Trophoblast cell (in vitro differentiated cells and primary cell): ENCODE data around the gene AURKA.

Experiments
- DNase-seq, 2 donors: peaks; one replicate each; pipeline ENCODE4 v3.0.0-alpha.2; 2016
- H2AFZ ChIP-seq: 2 replicates; pipeline ENCODE4 v1.6.1; 2013; ENCODE audit warnings: low read length, moderate library complexity, mild to moderate bottlenecking; ENCODE audit not compliant: insufficient read depth, poor library complexity
- H2AK5ac ChIP-seq: 2 replicates; pipeline ENCODE4 v1.6.1; 2013; ENCODE audit warnings: mild to moderate bottlenecking, low read length
- H2BK120ac ChIP-seq: 2 replicates; pipeline ENCODE4 v1.6.1; 2013; ENCODE audit warnings: low read length, mild to moderate bottlenecking, moderate library complexity; ENCODE audit not compliant: insufficient read depth, poor library complexity
- H2BK12ac ChIP-seq: 2 replicates; pipeline ENCODE4 v1.6.1; 2013; ENCODE audit warnings: mild to moderate bottlenecking, low read length, moderate library complexity
- H2BK5ac ChIP-seq: 2 replicates; pipeline ENCODE4 v1.6.1; 2013; ENCODE audit warnings: low read length, low read depth, moderate library complexity, mild to moderate bottlenecking; ENCODE audit not compliant: poor library complexity
- H3K14ac ChIP-seq: 2 replicates; pipeline ENCODE4 v1.6.1; 2013; ENCODE audit warnings: mild to moderate bottlenecking, low read length
- H3K18ac ChIP-seq: 2 replicates; pipeline ENCODE4 v1.6.1; 2013; ENCODE audit warnings: mild to moderate bottlenecking, low read length
- H3K23ac ChIP-seq: 2 replicates; pipeline ENCODE4 v1.6.1; 2013; ENCODE audit warnings: low read length
- H3K27ac ChIP-seq: 2 replicates; pipeline ENCODE4 v1.5.1; 2013; ENCODE audit warnings: low read depth, mild to moderate bottlenecking, inconsistent platforms, low read length, moderate library complexity
- H3K27me3 ChIP-seq: 2 replicates; pipeline ENCODE4 v1.6.1; 2013; ENCODE audit warnings: inconsistent platforms, mild to moderate bottlenecking, low read length, moderate library complexity; ENCODE audit not compliant: insufficient read depth
- H3K36me3 ChIP-seq, 2 experiments: 1 replicate in 1 of 2; 2 replicates in 1 of 2; pipeline ENCODE4 v1.6.1; 2013; ENCODE audit warnings: low read length in 2 of 2, mild to moderate bottlenecking in 2 of 2, moderate library complexity in 1 of 2; ENCODE audit not compliant: insufficient read depth in 2 of 2, control insufficient read depth in 1 of 2
- H3K4ac ChIP-seq: 2 replicates; pipeline ENCODE4 v1.6.1; 2013; ENCODE audit warnings: low read depth, mild to moderate bottlenecking, low read length, moderate library complexity
- H3K4me1 ChIP-seq, 2 experiments: 1 replicate in 1 of 2; 2 replicates in 1 of 2; pipeline ENCODE4 v1.6.1; 2013; ENCODE audit warnings: low read length in 2 of 2, mild to moderate bottlenecking in 2 of 2, moderate library complexity in 1 of 2; ENCODE audit not compliant: insufficient read depth in 2 of 2, control insufficient read depth in 1 of 2
- H3K4me2 ChIP-seq: 2 replicates; pipeline ENCODE4 v1.6.1; 2013; ENCODE audit warnings: inconsistent platforms, mild to moderate bottlenecking, low read length, moderate library complexity
- H3K4me3 ChIP-seq: 2 replicates; pipeline ENCODE4 v1.5.1; 2013; ENCODE audit warnings: mild to moderate bottlenecking, low read depth, low read length, inconsistent platforms
- H3K79me1 ChIP-seq: one replicate; pipeline ENCODE4 v1.6.1; 2013; ENCODE audit warnings: low read length
- H3K79me2 ChIP-seq: 2 replicates; pipeline ENCODE4 v1.6.1; 2013; ENCODE audit warnings: low read length, mild to moderate bottlenecking; ENCODE audit not compliant: control insufficient read depth, insufficient read depth, poor library complexity
- H3K9ac ChIP-seq: 2 replicates; pipeline ENCODE4 v1.6.1; 2013; ENCODE audit warnings: mild to moderate bottlenecking, low read length
- H3K9me3 ChIP-seq: 2 replicates; pipeline ENCODE4 v1.6.1; 2013; ENCODE audit warnings: low read depth, mild to moderate bottlenecking, control low read depth, inconsistent platforms, low read length; ENCODE audit not compliant: insufficient read depth
- H4K12ac ChIP-seq: 2 replicates; pipeline ENCODE4 v1.6.1; 2013; ENCODE audit warnings: low read depth, mild to moderate bottlenecking, low read length, moderate library complexity
- H4K8ac ChIP-seq: 2 replicates; pipeline ENCODE4 v1.6.1; 2013; ENCODE audit warnings: low read depth, mild to moderate bottlenecking, low read length, moderate library complexity
- H4K91ac ChIP-seq: one replicate; pipeline ENCODE4 v1.6.1; 2013; ENCODE audit warnings: low read depth, mild to moderate bottlenecking, low read length, moderate library complexity
- WGBS: extraction: QIAGEN DNeasy Blood & Tissue Kit; methylation state at CpG from one replicate; pipeline ENCODE4 v1.1.7; 2013; ENCODE audit warnings: missing lambda C conversion rate; ENCODE audit not compliant: insufficient read length, insufficient coverage; ENCODE audit errors: extremely low coverage; 5-methylcytosine and 5-hydroxymethylcytosine counted together

The AURKA gene

DNA sequence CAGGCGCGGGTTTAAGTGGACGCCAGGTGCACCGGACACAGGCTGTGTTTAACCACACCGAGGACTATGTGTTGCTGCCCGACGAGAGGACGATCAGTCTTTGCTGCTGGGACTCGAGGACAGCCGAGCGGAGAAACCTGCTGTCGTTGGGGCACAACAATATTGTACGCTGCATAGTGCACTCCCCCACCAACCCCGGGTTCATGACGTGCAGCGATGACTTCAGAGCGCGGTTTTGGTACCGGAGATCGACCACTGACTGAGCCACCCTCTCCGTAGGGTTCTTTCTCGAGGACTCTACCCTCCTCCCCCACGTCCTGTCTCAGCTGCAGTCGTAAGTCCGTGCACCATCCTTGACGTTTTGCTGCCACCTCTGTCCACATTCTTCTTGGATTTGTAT, 11.4 kb upstream of the AURKA start:
- no peak for DNase-seq
- no peak overlapping the region for H2BK120ac ChIP-seq
- H3K79me1 ChIP-seq = no peaks in the 10 kb centered on the region
- H3K79me2 ChIP-seq = no peaks in the 10 kb centered on the region
- H3K36me3 ChIP-seq = peaks cover 23 to 40% of the 10 kb centered on the region in 2 experiments
- no peaks in the 10 kb centered on the region for H3K27me3 ChIP-seq
- H3K4me3 ChIP-seq = no peak overlapping the region
- H3K9me3 ChIP-seq = peaks cover 2% of the 10 kb centered on the region
- H3K23ac ChIP-seq = no peak overlapping the region
- H2AK5ac ChIP-seq = no peak overlapping the region
- H2BK12ac ChIP-seq = no peak overlapping the region
- H2BK5ac ChIP-seq = no peak overlapping the region
- WGBS = no CpG with 5 or more reads among the region's 26 CpGs
- no peak overlapping the region for H4K12ac ChIP-seq
- no peaks in the 10 kb centered on the region for H3K4me1 ChIP-seq
- H3K9ac ChIP-seq = no peak overlapping the region
- no peak overlapping the region for H3K18ac ChIP-seq
- H4K8ac ChIP-seq = no peak overlapping the region
- no peak overlapping the region for H2AFZ ChIP-seq
- H3K4me2 ChIP-seq = no peak overlapping the region
- no peak overlapping the region for H3K14ac ChIP-seq
- no peak overlapping the region for H3K27ac ChIP-seq
- H3K4ac ChIP-seq = no peak overlapping the region
- no peak overlapping the region for H4K91ac ChIP-seq

DNA sequence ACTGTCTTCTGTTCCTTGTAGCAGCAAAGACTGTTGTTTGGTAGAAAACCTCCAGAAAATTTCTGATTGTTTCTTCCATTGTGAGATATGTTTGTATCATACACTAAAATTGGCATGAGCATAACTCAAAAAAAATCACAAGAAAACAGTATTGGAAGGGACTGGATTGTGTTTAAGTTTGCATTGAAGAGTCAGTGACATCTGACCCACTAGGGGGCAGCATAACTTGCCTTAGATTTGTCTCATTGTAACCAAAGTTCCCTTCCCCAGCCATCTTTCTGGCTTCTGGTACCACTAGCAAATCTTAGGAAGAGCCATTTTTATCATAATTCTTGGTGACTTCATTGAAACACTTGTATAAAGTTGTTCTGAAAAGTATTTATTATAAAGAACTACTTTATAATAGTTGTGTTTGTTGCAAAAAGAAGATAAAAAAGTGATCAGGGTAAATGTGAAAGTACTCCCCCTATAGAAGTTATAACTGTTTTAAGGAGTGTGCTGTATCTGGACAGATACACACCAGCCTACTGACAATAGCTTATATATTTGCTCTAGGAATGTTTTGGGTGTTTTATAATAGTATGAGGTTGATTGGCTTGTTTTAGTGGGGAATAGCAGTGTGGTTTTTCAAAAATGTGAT, 8.1 kb upstream of the AURKA start:
- no peak overlapping the region for H4K8ac ChIP-seq
- H4K91ac ChIP-seq = no peak overlapping the region
- H3K27me3 ChIP-seq = no peaks in the 10 kb centered on the region
- H2AK5ac ChIP-seq = no peak overlapping the region
- no peak overlapping the region for H3K23ac ChIP-seq
- no peaks in the 10 kb centered on the region for H3K4me1 ChIP-seq
- H2BK5ac ChIP-seq = no peak overlapping the region
- H3K79me2 ChIP-seq = no peaks in the 10 kb centered on the region
- H2BK12ac ChIP-seq = no peak overlapping the region
- H3K4ac ChIP-seq = no peak overlapping the region
- H2AFZ ChIP-seq = no peak overlapping the region
- H3K79me1 ChIP-seq = no peaks in the 10 kb centered on the region
- no peak overlapping the region for H4K12ac ChIP-seq
- H3K4me2 ChIP-seq = no peak overlapping the region
- DNase-seq = peak; percentile 55 to 87
- H3K18ac ChIP-seq = no peak overlapping the region
- H3K4me3 ChIP-seq = no peak overlapping the region
- no peak overlapping the region for H2BK120ac ChIP-seq
- no peak overlapping the region for H3K9ac ChIP-seq
- peaks cover 18 to 46% of the 10 kb centered on the region in 2 experiments for H3K36me3 ChIP-seq
- peaks cover 2% of the 10 kb centered on the region for H3K9me3 ChIP-seq
- H3K27ac ChIP-seq = no peak overlapping the region
- no peak overlapping the region for H3K14ac ChIP-seq

DNA sequence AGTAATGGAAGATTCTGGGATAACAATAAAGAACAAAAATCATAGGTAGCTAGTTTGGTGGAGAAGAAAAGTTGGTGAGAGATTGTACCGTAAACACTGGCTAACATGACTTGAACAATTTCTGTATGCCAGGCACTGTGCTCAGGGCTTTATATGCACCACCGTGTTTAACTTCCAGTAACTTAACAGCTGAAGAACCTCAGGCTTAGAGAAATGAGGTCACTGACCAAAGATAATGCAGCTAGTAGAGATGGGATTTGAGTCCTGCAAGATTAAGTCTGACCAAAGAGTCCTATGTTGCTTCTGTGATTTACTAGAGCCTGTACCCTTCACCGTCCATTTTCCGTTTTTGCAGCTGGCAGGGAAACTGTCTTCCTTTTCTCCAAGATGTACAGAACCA, 3.2 kb upstream of the AURKA start:
- no peak overlapping the region for H2BK120ac ChIP-seq
- no peak overlapping the region for H2BK12ac ChIP-seq
- H2AFZ ChIP-seq = no peak overlapping the region
- no peak overlapping the region for H3K18ac ChIP-seq
- no peak overlapping the region for H3K4me3 ChIP-seq
- WGBS = no CpG with 5 or more reads among the region's 4 CpGs
- H3K27ac ChIP-seq = no peak overlapping the region
- H3K23ac ChIP-seq = no peak overlapping the region
- no peak overlapping the region for H3K9ac ChIP-seq
- H4K12ac ChIP-seq = no peak overlapping the region
- no peak overlapping the region for H2BK5ac ChIP-seq
- no peak overlapping the region for H3K4me2 ChIP-seq
- H3K36me3 ChIP-seq = peaks cover 8 to 35% of the 10 kb centered on the region in 2 experiments
- no peak overlapping the region for H3K14ac ChIP-seq
- H3K79me1 ChIP-seq = peaks cover 9% of the 10 kb centered on the region
- H3K79me2 ChIP-seq = peaks cover 14% of the 10 kb centered on the region
- H4K8ac ChIP-seq = no peak overlapping the region
- peaks cover 0 to 8% of the 10 kb centered on the region in 2 experiments for H3K4me1 ChIP-seq
- no peak overlapping the region for H2AK5ac ChIP-seq
- no peaks in the 10 kb centered on the region for H3K9me3 ChIP-seq
- no peak overlapping the region for H3K4ac ChIP-seq
- no peak overlapping the region for H4K91ac ChIP-seq
- no peaks in the 10 kb centered on the region for H3K27me3 ChIP-seq
- DNase-seq = no peak

DNA sequence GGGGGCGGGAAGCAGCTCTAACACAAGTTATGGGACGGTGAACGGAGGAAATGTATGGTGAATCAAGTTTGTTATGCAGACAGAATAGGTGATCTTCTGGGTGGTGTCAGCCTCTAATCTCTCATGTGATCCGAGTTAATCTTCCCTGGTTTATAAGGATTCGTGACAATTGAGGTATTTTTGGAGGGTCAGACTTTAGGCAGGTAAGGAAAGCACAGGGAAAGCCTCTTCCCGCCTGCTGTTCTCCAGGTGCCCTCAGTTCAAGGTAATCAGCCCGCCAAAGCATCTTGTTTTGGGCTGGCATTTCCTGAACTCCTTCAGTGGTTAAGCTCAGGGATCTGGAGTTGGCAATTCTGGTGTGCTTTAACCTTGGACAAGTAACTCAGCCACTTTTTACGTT, 1.6 kb upstream of the AURKA start:
- DNase-seq = no peak
- Histone ChIP-seq H3K36me3 (peaks cover 11 to 41% of the 10 kb centered on the region in 2 experiments), H2BK12ac (no peak overlapping the region), H3K9me3 (no peaks in the 10 kb centered on the region), H3K4me2 (peak overlapping the region; percentile 67), H3K79me2 (peaks cover 14% of the 10 kb centered on the region), H3K4me1 (peaks cover 0 to 8% of the 10 kb centered on the region in 2 experiments), H4K12ac (peak overlapping the region; percentile 41), H3K4ac (peak overlapping the region; percentile 60), H3K79me1 (peaks cover 9% of the 10 kb centered on the region), H3K9ac (no peak overlapping the region), H3K4me3 (no peak overlapping the region), H3K18ac (no peak overlapping the region), H2AK5ac (no peak overlapping the region), H2BK5ac (no peak overlapping the region), H2AFZ (no peak overlapping the region), H3K14ac (no peak overlapping the region), H2BK120ac (no peak overlapping the region), H4K8ac (no peak overlapping the region), H3K27me3 (no peaks in the 10 kb centered on the region), H4K91ac (no peak overlapping the region), H3K23ac (no peak overlapping the region), H3K27ac (no peak overlapping the region)
- no CpG with 5 or more reads among the region's 8 CpGs for WGBS
